Mesendoderm (in vitro differentiated cells): ENCODE data around the gene ADD3.
A peak's percentile ranks its signal among the peaks of the same experiment; 100 is the strongest.
"Not testable (repeated sequence)": the region's sequence is repeated elsewhere in the genome, so short reads cannot be mapped to it uniquely, and the experiment has no call there.

ENCODE experiments used
- DNase-seq: peaks from one replicate; pipeline ENCODE4 v3.0.0; 2013
- H2AK5ac ChIP-seq: 2 replicates; pipeline ENCODE4 v1.6.1; 2013; ENCODE audit warnings: low read length, inconsistent platforms
- H2BK120ac ChIP-seq: 2 replicates; pipeline ENCODE4 v1.6.1; 2013; ENCODE audit warnings: low read depth, mild to moderate bottlenecking, low read length, moderate library complexity, mixed read lengths
- H2BK15ac ChIP-seq: replicated peaks from 2 replicates; pipeline ENCODE4 v1.6.1; 2013; ENCODE audit warnings: low read depth, mild to moderate bottlenecking, moderate library complexity
- H2BK5ac ChIP-seq: 2 replicates; pipeline ENCODE4 v1.6.1; 2013; ENCODE audit warnings: low read length, inconsistent platforms
- H3K18ac ChIP-seq: 2 replicates; pipeline ENCODE4 v1.6.1; 2013; ENCODE audit warnings: mild to moderate bottlenecking, low read length, mixed read lengths
- H3K23ac ChIP-seq: one replicate; pipeline ENCODE4 v1.6.1; 2013; ENCODE audit warnings: low read length
- H3K27ac ChIP-seq: 2 replicates; pipeline ENCODE4 v1.5.1; 2013; ENCODE audit warnings: low read depth, mild to moderate bottlenecking, inconsistent platforms, low read length, moderate library complexity
- H3K27me3 ChIP-seq: 2 replicates; pipeline ENCODE4 v1.6.1; 2013; ENCODE audit warnings: low read length, control low read depth, mild to moderate bottlenecking, inconsistent platforms; ENCODE audit not compliant: insufficient read depth, poor library complexity
- H3K36me3 ChIP-seq: 2 replicates; pipeline ENCODE4 v1.6.1; 2013; ENCODE audit warnings: low read length, inconsistent platforms; ENCODE audit not compliant: control insufficient read depth, insufficient read depth
- H3K4ac ChIP-seq: one replicate; pipeline ENCODE4 v1.6.1; 2013; ENCODE audit warnings: low read depth, mild to moderate bottlenecking, low read length, moderate library complexity
- H3K4me1 ChIP-seq: 2 replicates; pipeline ENCODE4 v1.6.1; 2013; ENCODE audit warnings: low read depth, low read length, inconsistent platforms; ENCODE audit not compliant: control insufficient read depth
- H3K4me2 ChIP-seq: 2 replicates; pipeline ENCODE4 v1.6.1; 2013; ENCODE audit warnings: low read length
- H3K4me3 ChIP-seq: 2 replicates; pipeline ENCODE4 v1.5.1; 2013; ENCODE audit warnings: mild to moderate bottlenecking, low read length
- H3K56ac ChIP-seq: one replicate; pipeline ENCODE4 v1.6.1; 2013; ENCODE audit warnings: low read length
- H3K79me1 ChIP-seq: 2 replicates; pipeline ENCODE4 v1.6.1; 2013; ENCODE audit warnings: low read length, inconsistent platforms
- H3K79me2 ChIP-seq: 2 replicates; pipeline ENCODE4 v1.6.1; 2013; ENCODE audit warnings: mild to moderate bottlenecking, low read length; ENCODE audit not compliant: control insufficient read depth, insufficient read depth
- H3K9ac ChIP-seq: 2 replicates; pipeline ENCODE4 v1.6.1; 2013; ENCODE audit warnings: low read length, inconsistent platforms
- H4K5ac ChIP-seq: one replicate; pipeline ENCODE4 v1.6.1; 2013; ENCODE audit warnings: low read length
- H4K8ac ChIP-seq: one replicate; pipeline ENCODE4 v1.6.1; 2013; ENCODE audit warnings: low read depth, mild to moderate bottlenecking, control low read depth, low read length, moderate library complexity
- WGBS: extraction: QIAGEN DNeasy Blood & Tissue Kit; methylation state at CpG from one replicate; pipeline ENCODE4 v1.1.7; 2013; ENCODE audit warnings: low lambda C conversion rate, missing lambda C conversion rate; ENCODE audit not compliant: insufficient coverage; ENCODE audit errors: extremely low coverage; 5-methylcytosine and 5-hydroxymethylcytosine counted together

Gene ADD3

GRCh38 chr10:110041479-110041829 lies 33.7 kb downstream of the ADD3 start:
- H3K36me3 ChIP-seq, result no peaks in the 10 kb centered on the region
- no peak overlapping the region for H3K23ac ChIP-seq
- H3K9ac ChIP-seq, result no peak overlapping the region
- H2BK5ac ChIP-seq, result no peak overlapping the region
- no peak for DNase-seq
- no peaks in the 10 kb centered on the region for H3K79me2 ChIP-seq
- no peaks in the 10 kb centered on the region for H3K27me3 ChIP-seq
- no peak overlapping the region for H2AK5ac ChIP-seq
- H4K5ac ChIP-seq, result no peak overlapping the region
- no peak overlapping the region for H3K18ac ChIP-seq
- H2BK15ac ChIP-seq, result no peak overlapping the region
- no peak overlapping the region for H2BK120ac ChIP-seq
- H3K4me3 ChIP-seq, result no peak overlapping the region
- no peak overlapping the region for H3K27ac ChIP-seq
- H3K79me1 ChIP-seq, result peaks cover 6% of the 10 kb centered on the region
- H3K4me2 ChIP-seq, result no peak overlapping the region
- no peak overlapping the region for H3K56ac ChIP-seq
- no peaks in the 10 kb centered on the region for H3K4me1 ChIP-seq
- no CpG with 5 or more reads among the region's 3 CpGs for WGBS
- no peak overlapping the region for H3K4ac ChIP-seq
- no peak overlapping the region for H4K8ac ChIP-seq

- Histone ChIP-seq H3K23ac (no peak overlapping the region), H3K27ac (no peak overlapping the region), H2BK5ac (no peak overlapping the region), H2BK15ac (no peak overlapping the region), H4K8ac (no peak overlapping the region), H2BK120ac (no peak overlapping the region), H3K56ac (no peak overlapping the region), H3K36me3 (no peaks in the 10 kb centered on the region), H3K9ac (no peak overlapping the region), H3K79me2 (no peaks in the 10 kb centered on the region), H3K4me3 (no peak overlapping the region), H3K18ac (no peak overlapping the region), H3K4me1 (no peaks in the 10 kb centered on the region), H4K5ac (no peak overlapping the region), H3K4ac (no peak overlapping the region), H2AK5ac (no peak overlapping the region), H3K27me3 (no peaks in the 10 kb centered on the region), H3K4me2 (no peak overlapping the region), H3K79me1 (peaks cover 6% of the 10 kb centered on the region)
- DNase-seq, result peak; percentile 45
- WGBS, result no CpG with 5 or more reads among the region's 3 CpGs
Observed at GRCh38 chr10:110042181-110042580, 34.4 kb downstream of the ADD3 start.

DNA sequence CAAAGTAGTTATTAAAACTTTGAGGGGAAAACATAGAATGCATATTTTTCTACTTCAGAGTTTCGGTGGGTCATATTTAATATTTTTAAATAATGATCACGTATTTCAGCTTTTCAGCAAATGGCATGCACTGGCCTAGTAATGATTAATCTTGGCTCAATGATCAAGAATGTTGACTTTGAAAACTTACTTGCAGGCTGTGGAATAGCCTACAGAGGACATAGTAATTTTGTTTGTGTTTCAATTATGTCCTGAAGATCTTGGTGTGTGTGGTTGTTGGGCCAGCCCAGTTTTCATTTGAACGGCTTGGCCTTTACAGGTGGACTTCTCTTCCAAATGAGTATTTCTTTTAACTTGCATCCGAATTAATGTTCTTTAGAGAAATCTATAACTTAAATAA lies 35.1 kb downstream of the ADD3 start:
- Histone ChIP-seq H3K9ac (no peak overlapping the region), H3K4ac (no peak overlapping the region)
- DNase-seq, result no peak

DNA sequence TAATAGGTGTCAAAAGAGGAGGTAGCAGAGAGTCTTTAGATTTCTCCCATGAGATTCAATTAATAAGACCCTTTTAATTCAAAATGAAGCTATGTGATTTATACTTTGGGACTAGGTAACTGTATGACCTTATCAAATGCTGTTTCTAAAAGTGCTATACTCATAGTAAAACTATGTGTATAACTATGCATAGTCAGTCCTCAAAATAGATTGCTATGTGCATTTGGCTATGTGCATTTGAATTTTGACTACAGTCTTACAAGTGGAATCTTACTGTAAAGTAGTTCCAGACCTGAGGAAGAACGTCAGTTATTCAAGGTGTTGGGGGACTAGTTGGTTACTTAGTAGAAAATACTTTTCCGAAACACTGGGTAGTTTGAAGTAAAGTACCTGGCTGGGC lies 36.9 kb downstream of the ADD3 start:
- no peaks in the 10 kb centered on the region for H3K36me3 ChIP-seq
- H2AK5ac ChIP-seq, result no peak overlapping the region
- H3K79me2 ChIP-seq, result no peaks in the 10 kb centered on the region
- H3K56ac ChIP-seq, result no peak overlapping the region
- no peak overlapping the region for H2BK15ac ChIP-seq
- H3K27me3 ChIP-seq, result no peaks in the 10 kb centered on the region
- no peak overlapping the region for H3K27ac ChIP-seq
- H3K4me1 ChIP-seq, result no peaks in the 10 kb centered on the region
- no peak overlapping the region for H3K18ac ChIP-seq
- H3K23ac ChIP-seq, result no peak overlapping the region
- H2BK5ac ChIP-seq, result no peak overlapping the region
- no peak overlapping the region for H3K4ac ChIP-seq
- H4K8ac ChIP-seq, result no peak overlapping the region
- WGBS, result no CpG with 5 or more reads among the region's 2 CpGs
- H3K79me1 ChIP-seq, result peaks cover 4% of the 10 kb centered on the region
- no peak overlapping the region for H2BK120ac ChIP-seq
- H4K5ac ChIP-seq, result no peak overlapping the region
- H3K4me2 ChIP-seq, result no peak overlapping the region
- no peak overlapping the region for H3K4me3 ChIP-seq
- no peak overlapping the region for H3K9ac ChIP-seq
- DNase-seq, result no peak

More for the DNA sequence above, 35.1 kb downstream of the ADD3 start:
- Histone ChIP-seq H3K4me2 (no peak overlapping the region), H3K79me1 (peaks cover 6% of the 10 kb centered on the region), H4K5ac (no peak overlapping the region), H2BK120ac (no peak overlapping the region), H3K79me2 (no peaks in the 10 kb centered on the region), H3K36me3 (no peaks in the 10 kb centered on the region), H3K27ac (no peak overlapping the region), H3K4me1 (no peaks in the 10 kb centered on the region), H4K8ac (no peak overlapping the region), H3K18ac (no peak overlapping the region), H2AK5ac (no peak overlapping the region), H3K56ac (no peak overlapping the region), H3K4me3 (no peak overlapping the region), H3K27me3 (no peaks in the 10 kb centered on the region), H2BK5ac (no peak overlapping the region), H2BK15ac (no peak overlapping the region), H3K23ac (no peak overlapping the region)
- no CpG with 5 or more reads among the region's 4 CpGs for WGBS

DNA sequence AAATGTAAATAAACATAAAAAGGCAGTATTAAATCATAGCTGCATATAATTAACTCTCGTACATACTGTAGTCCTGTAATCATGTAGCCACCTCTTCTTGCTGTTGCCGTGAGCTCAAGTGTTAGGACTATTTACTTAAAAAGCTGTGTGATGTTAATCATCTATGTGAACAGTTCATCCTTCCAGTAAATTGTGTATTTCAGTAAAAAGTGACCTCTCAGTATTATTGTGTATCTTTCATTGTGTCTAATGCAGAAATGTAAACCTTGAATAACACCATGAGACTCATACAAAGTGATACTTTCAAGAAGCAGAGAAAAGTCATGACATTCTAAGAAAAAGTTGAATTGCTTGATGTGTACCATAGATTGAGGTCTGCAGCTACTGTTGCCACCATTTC lies 38.0 kb downstream of the ADD3 start:
- Histone ChIP-seq H3K79me1 (peaks cover 1% of the 10 kb centered on the region), H3K27me3 (no peaks in the 10 kb centered on the region), H4K5ac (no peak overlapping the region), H3K4me3 (no peak overlapping the region), H4K8ac (no peak overlapping the region), H3K18ac (no peak overlapping the region), H2BK5ac (no peak overlapping the region), H3K36me3 (no peaks in the 10 kb centered on the region), H3K23ac (no peak overlapping the region), H3K9ac (no peak overlapping the region), H2BK120ac (no peak overlapping the region), H3K27ac (no peak overlapping the region), H3K56ac (no peak overlapping the region), H3K79me2 (no peaks in the 10 kb centered on the region), H2AK5ac (no peak overlapping the region), H3K4ac (no peak overlapping the region), H3K4me1 (no peaks in the 10 kb centered on the region), H3K4me2 (no peak overlapping the region), H2BK15ac (no peak overlapping the region)
- no peak for DNase-seq
- WGBS, result no CpG with 5 or more reads among the region's 2 CpGs

DNA sequence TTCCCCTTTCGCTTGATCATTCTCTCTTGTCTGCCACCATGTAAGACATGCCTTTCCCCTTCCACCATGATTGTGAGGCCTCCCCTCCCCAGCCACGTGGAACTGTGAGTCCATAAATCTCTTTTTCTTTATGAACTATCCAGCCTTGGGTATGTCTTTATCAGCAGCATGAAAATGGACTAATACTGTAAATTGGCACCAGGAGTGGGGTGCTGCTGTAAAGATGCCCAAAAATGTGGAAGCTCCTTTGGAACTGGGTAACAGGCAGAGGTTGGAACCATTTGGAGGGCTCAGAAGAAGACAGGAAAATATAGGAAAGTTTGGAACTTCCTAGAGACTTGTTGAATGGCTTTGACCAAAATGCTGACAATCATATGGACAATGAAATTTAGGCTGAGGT lies 40.4 kb downstream of the ADD3 start:
- not testable (repeated sequence) for H4K5ac ChIP-seq, H3K27me3 ChIP-seq, H3K4me1 ChIP-seq, H3K79me1 ChIP-seq, H3K4me2 ChIP-seq, H2AK5ac ChIP-seq, H3K23ac ChIP-seq, H2BK15ac ChIP-seq, H3K4me3 ChIP-seq, H2BK120ac ChIP-seq, H3K27ac ChIP-seq, H3K18ac ChIP-seq, H4K8ac ChIP-seq, DNase-seq, H3K56ac ChIP-seq, H3K79me2 ChIP-seq, H3K36me3 ChIP-seq, H2BK5ac ChIP-seq, H3K9ac ChIP-seq, H3K4ac ChIP-seq
- no CpG with 5 or more reads among the region's 2 CpGs for WGBS
